Skeletal muscle satellite cell (primary cell): Measurements from ENCODE around the gene FBXL7.
A peak's percentile ranks its signal among the peaks of the same experiment; 100 is the strongest.

Experiments used
- H3K27me3 ChIP-seq: 2 replicates; pipeline ENCODE4 v1.7.0; 2013; ENCODE audit warnings: low read length; ENCODE audit not compliant: control insufficient read depth, insufficient read depth
- H3K36me3 ChIP-seq: 2 replicates; pipeline ENCODE4 v1.7.0; 2013; ENCODE audit warnings: mild to moderate bottlenecking, control low read depth, low read length; ENCODE audit not compliant: insufficient read depth
- H3K4me1 ChIP-seq: 2 replicates; pipeline ENCODE4 v1.7.0; 2013; ENCODE audit warnings: low read length; ENCODE audit not compliant: control insufficient read depth, insufficient read depth
- H3K4me2 ChIP-seq: 2 replicates; pipeline ENCODE4 v1.7.0; 2013; ENCODE audit warnings: mild to moderate bottlenecking, low read length
- H3K4me3 ChIP-seq: 2 replicates; pipeline ENCODE4 v1.7.0; 2013; ENCODE audit warnings: low read length
- H3K9ac ChIP-seq: 2 replicates; pipeline ENCODE4 v1.7.0; 2013; ENCODE audit warnings: mild to moderate bottlenecking, low read depth, low read length, moderate library complexity
- H3K9me3 ChIP-seq: replicated peaks from 2 replicates; pipeline ENCODE4 v1.7.0; 2013; ENCODE audit warnings: mild to moderate bottlenecking, control low read depth, low read length

FBXL7 gene

DNA sequence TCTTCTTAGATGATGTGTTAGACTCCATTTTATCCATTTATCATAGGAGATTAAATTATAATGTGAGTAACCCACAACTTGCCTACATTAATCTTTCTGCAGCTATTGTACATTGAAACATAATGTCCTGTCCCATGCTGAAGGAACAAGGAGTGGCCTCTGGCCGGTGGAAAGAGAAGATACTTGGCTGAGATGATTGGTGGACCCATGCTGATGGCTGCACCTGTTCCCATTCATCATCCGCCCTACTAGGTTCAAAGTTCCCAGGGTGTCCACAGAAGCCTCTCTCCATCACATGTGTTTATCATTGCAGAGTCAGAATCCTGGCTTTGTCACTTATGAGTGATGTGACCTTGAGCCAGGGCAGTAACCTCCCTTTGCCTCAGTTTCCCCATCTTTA, 24.7 kb downstream of the FBXL7 start:
- Histone ChIP-seq H3K36me3 (no peaks in the 10 kb centered on the region), H3K9me3 (no peaks in the 10 kb centered on the region), H3K27me3 (no peaks in the 10 kb centered on the region), H3K4me1 (peaks cover 6% of the 10 kb centered on the region), H3K9ac (no peak overlapping the region), H3K4me3 (no peak overlapping the region), H3K4me2 (no peak overlapping the region)

DNA sequence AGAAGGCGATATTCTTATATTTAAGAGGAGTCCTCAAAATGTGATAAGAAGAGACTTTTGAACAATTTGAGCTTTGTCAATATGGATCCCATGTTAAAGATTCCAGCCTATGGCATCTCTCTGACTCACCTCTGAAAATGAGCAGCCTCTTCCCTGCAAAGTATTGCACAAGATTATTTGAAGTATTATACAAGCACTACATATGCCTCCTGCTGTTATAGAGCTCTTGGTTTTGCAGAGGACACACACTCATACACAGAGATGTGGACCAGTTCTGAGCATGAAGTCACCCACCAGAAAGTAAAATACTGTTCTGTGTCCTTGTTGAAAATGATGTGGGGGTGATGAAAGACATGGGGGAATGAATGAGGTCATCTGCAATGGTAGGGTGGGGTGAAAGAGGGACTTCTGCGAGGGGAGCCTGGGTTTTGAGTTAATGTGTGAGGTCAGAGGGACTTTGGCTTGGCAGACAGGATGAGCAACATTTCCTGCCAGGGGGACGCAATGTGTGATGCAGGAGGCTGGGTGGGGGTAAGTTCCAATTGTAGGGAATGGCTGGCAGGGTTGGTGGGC, 25.8 kb downstream of the FBXL7 start:
- H3K9me3 ChIP-seq: no peaks in the 10 kb centered on the region
- H3K9ac ChIP-seq: no peak overlapping the region
- H3K4me2 ChIP-seq: no peak overlapping the region
- H3K36me3 ChIP-seq: no peaks in the 10 kb centered on the region
- H3K4me3 ChIP-seq: no peak overlapping the region
- no peaks in the 10 kb centered on the region for H3K27me3 ChIP-seq
- H3K4me1 ChIP-seq: peaks cover 6% of the 10 kb centered on the region

DNA sequence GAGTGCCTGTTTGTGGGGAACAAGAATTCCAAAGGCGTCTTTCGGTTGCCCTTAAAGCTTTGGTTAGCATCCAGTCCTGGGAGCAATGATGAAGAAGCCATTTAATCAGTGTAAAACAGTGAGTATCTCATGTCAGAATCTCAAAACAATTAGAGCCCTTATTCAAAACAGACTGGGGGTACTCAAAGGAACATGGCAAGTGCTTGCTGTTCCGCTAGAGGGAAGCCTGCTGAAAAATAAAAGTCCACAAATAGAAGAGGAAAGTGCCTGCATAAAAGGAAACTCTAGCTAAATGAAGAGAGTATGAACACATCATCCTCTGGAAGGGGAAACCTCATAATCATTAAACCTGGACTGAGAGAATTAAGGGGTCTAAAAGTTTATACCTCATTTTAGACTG, 26.4 kb downstream of the FBXL7 start:
- Histone ChIP-seq H3K9me3 (no peaks in the 10 kb centered on the region), H3K9ac (no peak overlapping the region), H3K4me3 (no peak overlapping the region), H3K4me2 (no peak overlapping the region), H3K36me3 (no peaks in the 10 kb centered on the region), H3K4me1 (peaks cover 6% of the 10 kb centered on the region), H3K27me3 (no peaks in the 10 kb centered on the region)

DNA sequence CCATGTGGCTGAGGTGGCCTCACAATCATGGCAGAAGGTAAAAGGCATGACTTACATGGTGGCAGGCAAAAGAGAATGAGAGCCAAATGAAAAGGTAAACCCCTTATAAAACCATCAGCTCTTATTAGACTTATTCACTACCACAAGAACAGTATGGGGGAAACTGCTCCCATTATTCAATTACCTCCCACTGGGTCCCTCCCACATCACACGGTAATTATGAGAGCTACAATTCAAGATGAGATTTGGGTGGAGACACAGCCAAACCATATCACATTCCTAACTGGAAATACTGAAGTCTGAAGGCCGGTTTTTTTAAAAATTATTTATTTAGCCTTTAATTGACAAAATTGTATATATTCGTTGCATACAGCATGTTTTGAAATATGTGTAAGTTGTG, 28.5 kb downstream of the FBXL7 start:
- no peaks in the 10 kb centered on the region for H3K27me3 ChIP-seq
- no peak overlapping the region for H3K4me2 ChIP-seq
- H3K9me3 ChIP-seq: no peaks in the 10 kb centered on the region
- no peak overlapping the region for H3K4me3 ChIP-seq
- H3K36me3 ChIP-seq: no peaks in the 10 kb centered on the region
- H3K9ac ChIP-seq: no peak overlapping the region
- H3K4me1 ChIP-seq: peaks cover 17% of the 10 kb centered on the region

DNA sequence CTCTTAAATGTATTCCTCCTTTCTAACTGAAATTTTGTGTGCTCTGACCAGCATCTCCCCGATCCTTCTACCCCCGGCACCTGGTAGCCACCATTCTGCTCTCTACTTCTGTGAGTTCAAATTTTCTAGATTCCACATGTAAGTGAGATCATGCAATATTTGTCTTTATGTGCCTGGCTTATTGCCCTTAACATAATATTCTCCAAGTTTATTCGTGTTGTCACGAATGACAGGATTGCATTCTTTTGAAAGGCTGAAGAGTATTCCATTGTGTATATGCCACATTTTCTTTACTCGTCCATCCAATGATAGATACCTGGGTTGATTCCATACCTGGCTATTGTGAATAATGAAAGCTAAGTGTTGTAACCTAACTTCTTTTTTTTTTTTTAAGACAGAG, 29.0 kb downstream of the FBXL7 start:
- no peak overlapping the region for H3K4me2 ChIP-seq
- H3K36me3 ChIP-seq: no peaks in the 10 kb centered on the region
- H3K4me3 ChIP-seq: no peak overlapping the region
- H3K9ac ChIP-seq: no peak overlapping the region
- peaks cover 22% of the 10 kb centered on the region for H3K4me1 ChIP-seq
- no peaks in the 10 kb centered on the region for H3K27me3 ChIP-seq
- H3K9me3 ChIP-seq: no peaks in the 10 kb centered on the region

DNA sequence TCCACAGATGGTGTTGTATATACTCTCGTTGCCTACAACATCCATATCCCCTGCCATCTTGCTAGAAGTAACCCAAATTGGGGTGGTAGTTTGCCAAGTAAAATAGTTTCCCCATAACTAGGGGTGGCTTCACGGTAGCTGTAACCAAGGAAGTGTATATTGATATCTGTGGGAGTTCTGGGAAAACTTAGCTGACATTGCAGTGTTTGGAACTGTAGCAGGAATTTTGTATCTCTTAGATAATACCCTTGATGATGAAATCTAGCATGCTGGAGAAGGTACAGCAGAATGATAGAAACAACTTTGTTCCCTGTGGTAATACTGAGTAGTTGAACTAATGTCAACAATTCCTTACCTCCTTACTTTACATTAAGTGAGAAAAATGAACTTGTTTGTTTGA, 29.8 kb downstream of the FBXL7 start:
- Histone ChIP-seq H3K4me3 (no peak overlapping the region), H3K4me2 (no peak overlapping the region), H3K9ac (no peak overlapping the region), H3K4me1 (peaks cover 24% of the 10 kb centered on the region), H3K36me3 (no peaks in the 10 kb centered on the region), H3K9me3 (no peaks in the 10 kb centered on the region), H3K27me3 (no peaks in the 10 kb centered on the region)

DNA sequence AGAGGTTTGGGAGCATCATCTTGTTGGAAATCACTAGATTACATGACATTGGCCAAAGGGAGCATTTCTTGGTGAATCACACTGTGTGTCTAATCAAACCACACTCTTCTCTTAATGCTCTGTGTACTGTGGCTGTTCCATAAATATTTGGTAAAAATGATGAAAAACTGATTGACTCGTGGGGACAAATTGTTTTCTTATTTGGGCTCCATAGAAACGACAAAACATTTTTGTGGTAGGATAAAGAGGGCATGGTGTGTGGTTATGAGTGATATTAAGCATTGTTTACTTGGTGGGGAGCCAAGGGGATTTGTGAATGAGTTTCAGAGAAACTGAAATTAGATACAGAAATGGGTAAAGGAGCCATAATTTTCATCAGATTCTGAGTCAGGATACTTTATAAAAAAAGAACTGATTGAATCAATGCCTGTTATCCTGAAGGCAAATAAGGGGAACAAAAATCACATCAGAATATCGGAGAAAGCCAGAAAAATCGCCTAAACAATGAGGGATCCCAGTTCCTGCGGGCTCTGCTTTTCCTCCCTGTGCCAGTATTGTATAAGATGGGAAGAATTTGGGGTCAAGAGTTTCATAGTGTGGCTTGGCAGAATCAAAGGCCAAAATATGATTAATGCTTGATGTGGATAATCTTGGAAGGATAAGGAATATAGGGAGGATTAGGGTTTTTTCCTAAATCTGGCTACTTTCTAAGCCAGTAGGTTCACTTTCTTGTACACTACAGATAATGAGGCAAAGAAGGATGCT, 33.3 kb downstream of the FBXL7 start:
- H3K4me3 ChIP-seq: peak overlapping the region; percentile 44

DNA sequence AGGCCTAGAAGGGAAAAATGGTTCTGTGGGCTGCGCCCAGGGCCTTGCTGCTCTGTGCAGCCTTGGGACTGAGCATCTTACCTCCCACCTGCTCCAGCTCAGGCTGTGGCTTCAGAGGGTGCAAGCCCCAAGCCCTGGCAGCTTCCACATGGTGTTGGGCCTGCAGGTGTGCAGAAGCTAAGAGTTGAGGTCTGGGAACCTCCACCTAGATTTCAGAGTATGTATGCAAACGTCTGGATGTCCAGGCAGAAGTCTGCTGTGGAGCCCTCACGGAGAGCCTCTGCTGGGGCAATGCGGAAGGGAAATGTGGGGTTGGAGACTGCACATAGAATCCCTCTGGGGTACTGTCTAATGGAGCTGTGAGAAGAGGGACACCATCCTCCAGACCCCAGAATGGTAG, 36.0 kb downstream of the FBXL7 start:
- Histone ChIP-seq H3K4me1 (peaks cover 24% of the 10 kb centered on the region), H3K27me3 (no peaks in the 10 kb centered on the region)

More for the DNA sequence above, 33.3 kb downstream of the FBXL7 start:
- peaks cover 18% of the 10 kb centered on the region for H3K4me1 ChIP-seq
- H3K9ac ChIP-seq: peak overlapping the region; percentile 30
- H3K9me3 ChIP-seq: no peaks in the 10 kb centered on the region
- peak overlapping the region; percentile 68 for H3K4me2 ChIP-seq
- no peaks in the 10 kb centered on the region for H3K36me3 ChIP-seq
- no peaks in the 10 kb centered on the region for H3K27me3 ChIP-seq

DNA sequence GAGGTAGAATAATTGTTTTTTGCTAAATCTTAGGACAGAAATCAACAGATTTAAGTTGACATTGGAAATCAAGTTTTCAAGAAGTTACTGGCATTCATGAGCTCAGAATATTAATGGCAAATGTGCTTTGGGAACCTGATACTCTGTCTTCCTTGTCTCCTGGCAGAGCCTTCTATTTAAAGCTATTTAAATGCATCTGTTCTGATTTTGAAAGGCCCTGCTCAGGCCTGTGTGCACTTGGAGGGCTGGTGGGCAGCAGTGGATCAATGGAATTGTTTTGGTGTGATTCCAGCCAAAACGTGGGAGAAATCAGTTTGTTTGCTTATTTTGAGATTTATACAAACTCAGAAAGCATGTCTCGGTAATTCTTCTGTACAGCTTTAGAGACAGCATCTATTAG, 38.5 kb downstream of the FBXL7 start:
- Histone ChIP-seq H3K4me1 (peaks cover 13% of the 10 kb centered on the region), H3K4me3 (no peak overlapping the region), H3K36me3 (no peaks in the 10 kb centered on the region), H3K9me3 (no peaks in the 10 kb centered on the region), H3K4me2 (no peak overlapping the region), H3K27me3 (no peaks in the 10 kb centered on the region), H3K9ac (no peak overlapping the region)

More for the DNA sequence above, 36.0 kb downstream of the FBXL7 start:
- H3K4me3 ChIP-seq: no peak overlapping the region
- no peaks in the 10 kb centered on the region for H3K9me3 ChIP-seq
- H3K4me2 ChIP-seq: no peak overlapping the region
- H3K9ac ChIP-seq: no peak overlapping the region
- H3K36me3 ChIP-seq: no peaks in the 10 kb centered on the region

DNA sequence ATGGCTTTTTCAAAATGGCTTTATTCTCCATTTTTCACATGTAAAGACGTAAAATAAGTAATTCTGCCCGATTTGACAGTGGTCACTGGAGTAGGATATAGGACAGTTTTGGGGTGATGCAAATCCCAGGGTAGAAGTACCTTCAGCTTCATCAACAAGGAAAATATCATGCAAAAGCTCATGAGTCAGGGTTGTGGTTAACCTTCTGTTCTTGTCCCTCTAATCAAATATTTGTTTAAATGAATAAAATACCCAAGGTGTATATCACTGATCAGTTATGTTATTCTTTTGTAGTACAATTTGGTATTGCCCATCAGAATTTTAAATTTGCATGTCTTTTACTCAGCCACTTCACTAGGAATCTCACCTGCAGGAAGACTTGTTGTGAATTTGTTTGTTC, 40.0 kb downstream of the FBXL7 start:
- Histone ChIP-seq H3K9me3 (no peaks in the 10 kb centered on the region), H3K9ac (no peak overlapping the region), H3K36me3 (no peaks in the 10 kb centered on the region), H3K4me3 (no peak overlapping the region), H3K4me2 (peak overlapping the region; percentile 28), H3K4me1 (peaks cover 7% of the 10 kb centered on the region), H3K27me3 (no peaks in the 10 kb centered on the region)

DNA sequence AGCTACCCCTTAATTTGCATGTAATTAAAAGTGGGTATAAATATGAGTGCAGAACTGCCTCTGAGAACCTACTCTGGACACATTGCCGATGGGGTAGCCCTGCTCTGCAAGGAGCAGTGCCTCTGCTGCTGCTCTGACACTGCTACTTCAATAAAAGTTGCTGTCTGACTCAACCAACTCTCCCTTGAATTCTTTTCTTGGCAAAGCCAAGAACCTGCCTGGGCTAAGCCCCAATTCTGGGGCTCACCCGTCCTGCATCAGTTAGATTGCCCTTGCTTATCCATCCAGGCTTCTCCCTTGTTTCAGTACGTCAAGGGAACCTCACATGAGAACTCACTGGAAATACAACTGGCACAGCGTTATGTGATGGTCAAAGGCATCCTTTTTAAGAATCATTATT, 44.1 kb downstream of the FBXL7 start:
- H3K4me2 ChIP-seq: no peak overlapping the region
- no peaks in the 10 kb centered on the region for H3K9me3 ChIP-seq
- H3K36me3 ChIP-seq: no peaks in the 10 kb centered on the region
- H3K4me1 ChIP-seq: peaks cover 7% of the 10 kb centered on the region
- no peak overlapping the region for H3K4me3 ChIP-seq
- no peak overlapping the region for H3K9ac ChIP-seq
- no peaks in the 10 kb centered on the region for H3K27me3 ChIP-seq

DNA sequence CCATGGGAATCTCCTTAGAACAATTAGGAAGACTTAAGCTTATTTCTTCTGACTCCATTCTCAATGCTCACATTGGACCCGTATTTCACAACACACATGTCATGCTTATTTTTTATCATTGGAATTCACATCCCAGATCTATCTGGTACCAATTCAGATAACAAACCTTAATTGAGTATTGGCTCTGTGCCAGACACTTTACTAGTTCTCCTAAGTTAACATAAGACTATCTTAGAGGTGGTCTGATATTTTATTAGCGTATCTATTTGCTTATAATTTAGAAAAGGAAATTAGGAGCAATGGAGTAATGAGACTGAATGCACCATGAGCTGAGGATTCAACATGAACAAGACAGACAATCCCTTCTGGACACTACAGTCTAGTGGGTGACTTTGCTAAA, 45.1 kb downstream of the FBXL7 start:
- no peak overlapping the region for H3K9ac ChIP-seq
- H3K4me2 ChIP-seq: no peak overlapping the region
- no peaks in the 10 kb centered on the region for H3K36me3 ChIP-seq
- no peak overlapping the region for H3K4me3 ChIP-seq
- no peaks in the 10 kb centered on the region for H3K9me3 ChIP-seq
- no peaks in the 10 kb centered on the region for H3K27me3 ChIP-seq
- peaks cover 4% of the 10 kb centered on the region for H3K4me1 ChIP-seq
